ENCODE results near the gene CCT3.

Gene CCT3

GRCh38 chr1:156319664-156320063 lies 18.4 kb downstream of the CCT3 start:
- DNase-seq, result peak; percentile 19

- DNase-seq, result no peak
These were observed 21.2 kb downstream of the CCT3 start for GRCh38 chr1:156316909-156317308.

GRCh38 chr1:156310962-156311361 lies 27.1 kb downstream of the CCT3 start:
- DNase-seq, result no peak

GRCh38 chr1:156308078-156308477 lies 30.0 kb downstream of the CCT3 start:
- no peak for DNase-seq

- DNase-seq, result no peak
These were observed 32.9 kb downstream of the CCT3 start for GRCh38 chr1:156305215-156305614.

GRCh38 chr1:156303241-156303640 lies 34.9 kb downstream of the CCT3 start:
- DNase-seq, result no peak

GRCh38 chr1:156298852-156299357 lies 39.2 kb downstream of the CCT3 start, which contains the start of gene VHLL:
VHLL (minus strand) TSS chr1:156299307; CDS start chr1:156299189, 118 bp downstream.
- no peak for DNase-seq

GRCh38 chr1:156295391-156295947 lies 42.6 kb downstream of the CCT3 start, which contains the start of gene GLMP:
GLMP (minus strand) TSS chr1:156295679; CDS start chr1:156295645, 34 bp downstream.
- peak; percentile 63 for DNase-seq

- no peak for DNase-seq
These were observed 44.2 kb downstream of the CCT3 start for GRCh38 chr1:156293895-156294294.

- DNase-seq, result no peak
These were observed 45.0 kb downstream of the CCT3 start for GRCh38 chr1:156293098-156293434.

- DNase-seq, result peak; percentile 75
These were observed 46.6 kb downstream of the CCT3 start for GRCh38 chr1:156291226-156292061.

- DNase-seq, result no peak
These were observed 48.2 kb downstream of the CCT3 start for GRCh38 chr1:156289857-156290256.

- DNase-seq, result no peak
These were observed 52.0 kb downstream of the CCT3 start for GRCh38 chr1:156286061-156286460.

GRCh38 chr1:156285437-156285836 lies 52.7 kb downstream of the CCT3 start:
- DNase-seq, result no peak

GRCh38 chr1:156284757-156285156 lies 53.3 kb downstream of the CCT3 start:
- no peak for DNase-seq

GRCh38 chr1:156284112-156284511 lies 54.0 kb downstream of the CCT3 start, which contains the start of gene TMEM79:
TMEM79 (plus strand) TSS chr1:156284325; CDS start chr1:156285227, 902 bp downstream.
- DNase-seq, result no peak

- DNase-seq, result no peak
These were observed 54.6 kb downstream of the CCT3 start for GRCh38 chr1:156283521-156283920.

- DNase-seq, result peak; percentile 99
These were observed 55.4 kb downstream of the CCT3 start, which contains the start of gene SMG5 for GRCh38 chr1:156282479-156283222. SMG5 (minus strand) TSS chr1:156282825; CDS start chr1:156282680, 145 bp downstream.

- no peak for DNase-seq
These were observed 56.2 kb downstream of the CCT3 start for GRCh38 chr1:156281693-156282478.

- DNase-seq, result peak; percentile 25
These were observed 56.8 kb downstream of the CCT3 start for GRCh38 chr1:156281281-156281680.

- no peak for DNase-seq
These were observed 58.3 kb downstream of the CCT3 start for GRCh38 chr1:156279837-156280236.

GRCh38 chr1:156276966-156277381 lies 61.1 kb downstream of the CCT3 start:
- no peak for DNase-seq
